Ovary (tissue), 9 donors: ENCODE results near the gene CRP. TPM values are rescaled to one million over a fixed set of nuclear protein-coding genes. Genes with fewer than 3 reads are reported as not detected.
"Not testable (repeated sequence)": the region's sequence is repeated elsewhere in the genome, so short reads cannot be mapped to it uniquely, and the experiment has no call there.

Experiments
- DNase-seq, 5 donors: peaks; one replicate each; pipeline ENCODE4 v3.0.0-alpha.2; 2019 to 2020
- H3K27ac ChIP-seq, 2 donors: fragments of 200-600 bp; one replicate each; pipeline versions ENCODE4 v1.5.1 to v1.8.0; 2019 to 2022
- H3K27me3 ChIP-seq: fragments of 200-600 bp; one replicate; pipeline ENCODE4 v1.8.0; 2022
- H3K36me3 ChIP-seq: fragments of 200-600 bp; sonication (generic); one replicate; pipeline ENCODE4 v1.5.1; 2019
- H3K4me1 ChIP-seq: one replicate; pipeline ENCODE4 v1.8.1; 2013; ENCODE audit warnings: mild to moderate bottlenecking, moderate library complexity; ENCODE audit not compliant: insufficient read depth
- H3K4me3 ChIP-seq: fragments of 200-600 bp; sonication (generic); one replicate; pipeline ENCODE4 v1.5.1; 2017
- H3K9me3 ChIP-seq, 2 donors: fragments of 200-600 bp in 1 of 2; sonication (generic) in 1 of 2; one replicate each; pipeline versions ENCODE4 v1.5.1 to v1.8.1; 2013 to 2019; ENCODE audit warnings: mild to moderate bottlenecking in 1 of 2, moderate library complexity in 1 of 2
- EP300 ChIP-seq: sonication (generic); formaldehyde crosslinking; IDR thresholded peaks from one replicate; pipeline ENCODE4 v1.6.1; 2017; ENCODE audit warnings: antibody characterized with exemption
- POLR2A ChIP-seq: fragments of 450-650 bp; IDR thresholded peaks from one replicate; pipeline ENCODE4 v1.6.1; 2017; ENCODE audit warnings: antibody characterized with exemption, mild to moderate bottlenecking, moderate library complexity
- WGBS, 3 donors: extraction: QIAGEN DNeasy Blood & Tissue Kit in 1 of 3; methylation state at CpG; one replicate each; pipeline versions ENCODE4 v1.1.5 to v1.1.7; 2013 to 2017; 5-methylcytosine and 5-hydroxymethylcytosine counted together
- intact Hi-C, 4 donors: fragments of 100-400 bp; cut with DNase I; formaldehyde crosslinking; loops; one replicate each; pipeline versions ENCODE4 v1.11.0 to v1.15.1; 2022 to 2023
- polyA plus RNA-seq, 2 donors: library from polyadenylated mRNA; stranded (reverse); fragments of 200-250 nt in 1 of 2; fragments of 350-450 nt in 1 of 2; fragmentation: Illumina TruSeq in 1 of 2; extraction: RNeasy Lipid Tissue Mini Kit (QIAGEN cat#74804) in 1 of 2; gene quantifications; one replicate each; pipeline ENCODE4 v1.2.3, GENCODE V29; 2013 to 2014
- total RNA-seq, 7 donors: library from RNA; depleted of rRNA in 2 of 7; stranded (reverse); fragments of >200 nt in 2 of 7; fragmentation: NEBNext Ultra II Directional in 3 of 7; extraction: Animal tissue kit (Norgen Biotek cat#: 25700) in 3 of 7; gene quantifications; one replicate each; pipeline versions ENCODE4 v1.1.0 to v1.2.4, GENCODE V29; 2016 to 2023
- TF ChIP-seq, protein P1 (sequence below), 3 donors: fragments of 450-650 bp in 2 of 3; fragments of 200-600 bp in 1 of 3; IDR thresholded peaks; one replicate each; pipeline versions ENCODE4 v1.5.1 to v1.8.0; 2016 to 2022; ENCODE audit warnings: antibody characterized with exemption in 3 of 3, mild to moderate bottlenecking in 1 of 3
- donor health status: DM: no; HTN: no; CAD: no; lungs with moderate emphysema.
- donor health status: DM: no; HTN: no; CAD: no.
- donor health status: Bipolar disorder and iron deficiency.
- donor health status: DM: yes; HTN: yes; CAD: no.
- donor health status: DM: no; HTN: no; CAD: no.
- donor health status: DM: yes; HTN: yes; CAD: no.

CRP gene
- total and polyA plus RNA-seq, 9 donors = 0.96 to 1.7 (median 1.2) TPM; not detected in 5

DNA sequence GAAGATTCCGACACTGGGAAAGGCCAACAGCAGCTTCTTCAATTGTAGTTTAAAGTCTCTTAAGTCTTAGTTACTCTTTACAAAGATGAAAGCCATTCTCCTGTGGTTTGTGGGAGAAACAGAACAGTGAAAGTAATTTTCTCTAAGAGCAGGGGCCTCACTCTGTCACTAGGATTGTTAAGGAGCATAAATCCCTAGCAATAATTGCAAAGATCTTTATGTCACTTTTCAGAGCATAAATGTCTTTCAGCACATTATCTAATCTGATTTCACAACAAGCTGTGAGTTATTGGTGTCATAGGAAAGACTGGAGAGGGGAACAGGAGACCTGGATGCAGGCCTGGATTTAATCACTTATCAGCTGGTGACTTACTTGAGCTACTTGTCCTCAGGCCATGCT is 34.0 kb upstream of the CRP start:
- Histone ChIP-seq H3K36me3 (no peaks in the 10 kb centered on the region), H3K4me1 (no peaks in the 10 kb centered on the region), H3K9me3 (no peaks in the 10 kb centered on the region), H3K27me3 (no peaks in the 10 kb centered on the region), H3K27ac (no peak overlapping the region), H3K4me3 (no peak overlapping the region)
- no peak for TF ChIP-seq POLR2A
- intact Hi-C loops = no loop called here
- 89 to 96% (median 92%) methylated on average over 1 of the region's 1 CpG for WGBS, 3 donors
- DNase-seq = no peak

DNA sequence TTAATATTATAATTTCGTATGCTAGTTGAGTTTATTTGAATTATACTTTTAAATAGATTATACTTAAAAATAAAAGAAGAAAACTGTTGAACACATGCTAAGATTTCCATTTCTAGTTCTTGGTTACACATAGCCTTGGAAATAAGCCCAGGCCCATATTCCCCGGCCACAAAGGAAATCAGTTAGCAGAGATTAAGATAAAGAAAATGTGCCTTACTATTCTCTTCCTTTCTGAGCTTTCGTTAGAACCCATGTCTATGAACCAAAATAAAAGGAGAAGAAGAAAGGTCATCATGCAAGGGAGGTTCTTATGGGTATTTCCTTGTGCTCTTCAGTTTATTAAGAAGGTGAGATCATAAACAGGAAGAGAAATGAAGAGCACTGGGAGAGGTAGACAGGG is 32.3 kb upstream of the CRP start:
- no peaks in the 10 kb centered on the region for H3K9me3 ChIP-seq
- intact Hi-C loops = no loop called here
- H3K36me3 ChIP-seq = no peaks in the 10 kb centered on the region
- H3K27me3 ChIP-seq = no peaks in the 10 kb centered on the region
- no peak overlapping the region for H3K4me3 ChIP-seq
- H3K27ac ChIP-seq = no peak overlapping the region
- TF ChIP-seq, protein P1, sequence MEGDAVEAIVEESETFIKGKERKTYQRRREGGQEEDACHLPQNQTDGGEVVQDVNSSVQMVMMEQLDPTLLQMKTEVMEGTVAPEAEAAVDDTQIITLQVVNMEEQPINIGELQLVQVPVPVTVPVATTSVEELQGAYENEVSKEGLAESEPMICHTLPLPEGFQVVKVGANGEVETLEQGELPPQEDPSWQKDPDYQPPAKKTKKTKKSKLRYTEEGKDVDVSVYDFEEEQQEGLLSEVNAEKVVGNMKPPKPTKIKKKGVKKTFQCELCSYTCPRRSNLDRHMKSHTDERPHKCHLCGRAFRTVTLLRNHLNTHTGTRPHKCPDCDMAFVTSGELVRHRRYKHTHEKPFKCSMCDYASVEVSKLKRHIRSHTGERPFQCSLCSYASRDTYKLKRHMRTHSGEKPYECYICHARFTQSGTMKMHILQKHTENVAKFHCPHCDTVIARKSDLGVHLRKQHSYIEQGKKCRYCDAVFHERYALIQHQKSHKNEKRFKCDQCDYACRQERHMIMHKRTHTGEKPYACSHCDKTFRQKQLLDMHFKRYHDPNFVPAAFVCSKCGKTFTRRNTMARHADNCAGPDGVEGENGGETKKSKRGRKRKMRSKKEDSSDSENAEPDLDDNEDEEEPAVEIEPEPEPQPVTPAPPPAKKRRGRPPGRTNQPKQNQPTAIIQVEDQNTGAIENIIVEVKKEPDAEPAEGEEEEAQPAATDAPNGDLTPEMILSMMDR (IDR thresholded peaks at IDR 0.05) = no peak
- TF ChIP-seq EP300 = no peak
- no peak for TF ChIP-seq POLR2A
- no peaks in the 10 kb centered on the region for H3K4me1 ChIP-seq
- 43 to 59% (median 45%) methylated on average over 3 of the region's 3 CpGs for WGBS, 3 donors
- no peak for DNase-seq

DNA sequence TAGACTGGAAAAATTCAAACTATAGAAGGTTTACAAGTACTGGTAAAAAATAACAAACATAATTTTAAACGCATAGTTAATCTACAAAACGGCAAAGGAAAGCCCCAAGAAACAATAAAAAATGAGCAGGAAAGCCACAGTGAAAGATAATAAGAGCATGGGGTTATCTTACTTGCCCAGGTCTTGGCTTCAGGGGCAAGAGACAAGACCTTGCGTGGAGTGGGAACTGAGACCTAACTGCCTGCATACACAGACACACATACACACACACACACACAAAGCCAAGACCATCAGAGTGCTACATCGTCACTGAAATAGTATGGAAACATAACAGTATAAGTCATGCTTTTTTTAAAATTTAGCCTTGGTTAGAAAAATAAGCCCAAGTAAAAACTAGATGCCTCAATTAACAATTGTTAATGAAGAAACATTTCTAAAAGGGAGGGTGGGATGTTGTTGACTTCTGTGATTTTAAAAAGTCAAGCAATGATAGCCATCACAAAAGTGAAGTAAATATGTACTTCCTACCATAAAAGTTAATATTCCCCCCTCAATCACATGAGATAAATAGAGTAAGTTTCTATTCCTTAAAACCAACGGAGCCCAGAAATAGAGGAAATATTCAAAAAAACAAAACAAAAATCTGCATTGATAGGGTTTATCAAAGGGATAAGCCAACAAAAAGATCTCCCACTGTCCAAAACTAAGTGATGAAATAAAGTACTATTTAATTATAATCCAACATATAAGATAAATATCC is 29.4 kb upstream of the CRP start:
- H3K4me1 ChIP-seq = no peaks in the 10 kb centered on the region
- H3K9me3 ChIP-seq = no peaks in the 10 kb centered on the region
- TF ChIP-seq EP300 = no peak
- no peak for TF ChIP-seq POLR2A
- TF ChIP-seq, protein P1 (IDR thresholded peaks at IDR 0.05) = no peak
- no peaks in the 10 kb centered on the region for H3K27me3 ChIP-seq
- 48 to 64% (median 58%) methylated on average over 5 of the region's 5 CpGs for WGBS, 3 donors
- no peak overlapping the region for H3K27ac ChIP-seq
- H3K36me3 ChIP-seq = no peaks in the 10 kb centered on the region
- intact Hi-C loops = no loop called here
- no peak overlapping the region for H3K4me3 ChIP-seq
- no peak for DNase-seq

DNA sequence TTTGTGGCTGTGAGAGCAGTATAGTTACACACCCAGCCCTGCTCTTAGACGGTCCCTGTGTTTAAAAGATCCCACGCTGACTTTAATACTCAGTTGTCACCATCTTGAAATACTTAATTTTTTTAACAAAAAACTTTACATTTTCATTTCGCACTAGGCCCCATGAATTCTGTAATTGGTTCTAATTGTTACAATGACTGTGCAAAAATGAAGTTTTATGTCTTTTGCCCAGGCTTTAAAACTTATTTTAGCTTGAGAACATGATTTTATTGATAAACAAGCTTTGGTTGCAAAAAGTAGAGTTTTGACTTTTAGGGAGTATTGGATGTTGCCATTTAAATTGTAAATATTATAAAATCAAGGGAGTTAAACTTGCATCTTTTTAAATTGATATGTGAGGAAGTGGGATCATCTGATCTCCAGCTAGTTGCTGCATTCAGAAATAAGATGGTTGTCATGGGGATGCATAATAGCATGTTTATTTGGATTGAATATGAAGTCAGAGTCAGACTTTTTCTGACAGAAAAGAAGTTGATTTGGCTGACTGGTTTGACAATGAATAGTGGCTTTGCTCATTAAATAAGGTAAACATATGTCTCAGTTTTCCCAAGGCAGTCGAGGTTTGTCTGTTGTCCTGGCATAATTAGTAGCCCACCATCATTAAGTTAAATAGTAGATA is 23.0 kb upstream of the CRP start:
- 64 to 70% (median 70%) methylated on average over 4 of the region's 4 CpGs for WGBS, 3 donors
- DNase-seq = no peak

DNA sequence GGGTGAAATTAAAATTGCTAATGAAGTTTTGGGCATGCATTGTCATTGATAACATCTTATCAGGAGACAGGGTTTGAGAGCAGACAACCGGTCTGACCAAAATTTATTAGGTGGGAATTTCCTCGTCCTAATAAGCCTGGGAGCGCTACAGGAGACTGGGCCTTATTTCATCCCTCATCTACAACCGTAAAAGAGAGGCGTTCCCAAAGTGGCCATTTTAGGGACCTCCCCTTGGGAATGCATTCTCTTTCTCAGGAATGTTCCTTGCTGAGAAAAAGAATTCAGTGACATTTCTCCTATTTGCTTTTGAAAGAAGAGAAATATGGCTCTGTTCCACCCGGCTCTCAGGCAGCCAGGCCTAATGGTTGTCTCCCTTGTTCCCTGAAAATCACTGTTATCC is 8.8 kb upstream of the CRP start:
- H3K27ac ChIP-seq, H3K4me1 ChIP-seq, H3K27me3 ChIP-seq, H3K36me3 ChIP-seq, H3K9me3 ChIP-seq, H3K4me3 ChIP-seq, DNase-seq, intact Hi-C loops: not testable (repeated sequence)
- 85 to 92% (median 86%) methylated on average over 6 of the region's 6 CpGs for WGBS, 3 donors

More for the DNA sequence above, 23.0 kb upstream of the CRP start:
- Histone ChIP-seq H3K4me3 (no peak overlapping the region), H3K9me3 (no peaks in the 10 kb centered on the region), H3K36me3 (no peaks in the 10 kb centered on the region), H3K4me1 (no peaks in the 10 kb centered on the region), H3K27me3 (no peaks in the 10 kb centered on the region), H3K27ac (no peak overlapping the region)
- TF ChIP-seq EP300 (no peak), POLR2A (no peak)
- TF ChIP-seq, protein P1 (IDR thresholded peaks at IDR 0.05) = no peak
- intact Hi-C loops = no loop called here
